Fibroblast of pulmonary artery (primary cell): ENCODE measurements around the gene FITM2.

Source experiments
- DNase-seq: peaks from one replicate; pipeline ENCODE4 v3.0.0-alpha.2; 2010; ENCODE audit warnings: low read depth
- H3K4me3 ChIP-seq: replicated peaks from 2 replicates; pipeline ENCODE4 v1.5.1; 2011; ENCODE audit warnings: low read depth, mild to moderate bottlenecking, control low read depth, low read length, moderate library complexity
- CTCF ChIP-seq: IDR thresholded peaks from 2 replicates; pipeline ENCODE4 v1.5.1; 2011; ENCODE audit warnings: mild to moderate bottlenecking, control low read depth, low read length, inconsistent platforms; ENCODE audit errors: missing control alignments

FITM2 gene

DNA sequence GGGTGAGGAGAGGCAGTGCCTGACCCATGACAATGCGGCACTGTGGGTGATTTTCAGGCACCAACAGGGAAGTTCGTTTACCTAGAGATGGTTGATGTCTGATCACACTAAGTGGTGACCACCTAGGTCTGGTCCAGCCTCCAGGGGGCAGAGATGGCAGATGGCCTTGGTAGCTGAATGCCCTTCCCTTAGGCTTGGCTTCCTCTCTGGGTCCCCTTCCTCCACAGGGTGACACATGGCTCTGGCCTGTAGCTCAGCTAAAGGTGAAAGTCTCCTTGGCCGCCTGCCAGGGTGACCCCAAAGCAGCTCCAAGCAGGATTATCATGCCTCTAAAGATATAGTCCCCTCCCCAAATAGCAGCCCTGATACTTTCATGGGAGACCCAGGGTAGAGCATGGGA is 57.5 kb downstream of the FITM2 start:
- no peak overlapping the region for H3K4me3 ChIP-seq
- no peak for DNase-seq
- peak; percentile 10 for TF ChIP-seq CTCF
